GM21526 (cell line): ENCODE measurements around the gene GNAS.
"Not testable (repeated sequence)": the region's sequence is repeated elsewhere in the genome, so short reads cannot be mapped to it uniquely, and the experiment has no call there.

Experiments used
- ATAC-seq: cut with Tn5 transposase; IDR thresholded peaks from one replicate; pipeline ENCODE4 v1.9.1; 2021; ENCODE audit warnings: moderate library complexity; ENCODE audit not compliant: unreplicated experiment, low FRiP score

The GNAS gene

GRCh38 chr20:58913079-58913478, 60.6 kb downstream of the GNAS start:
- ATAC-seq, result no peak

DNA sequence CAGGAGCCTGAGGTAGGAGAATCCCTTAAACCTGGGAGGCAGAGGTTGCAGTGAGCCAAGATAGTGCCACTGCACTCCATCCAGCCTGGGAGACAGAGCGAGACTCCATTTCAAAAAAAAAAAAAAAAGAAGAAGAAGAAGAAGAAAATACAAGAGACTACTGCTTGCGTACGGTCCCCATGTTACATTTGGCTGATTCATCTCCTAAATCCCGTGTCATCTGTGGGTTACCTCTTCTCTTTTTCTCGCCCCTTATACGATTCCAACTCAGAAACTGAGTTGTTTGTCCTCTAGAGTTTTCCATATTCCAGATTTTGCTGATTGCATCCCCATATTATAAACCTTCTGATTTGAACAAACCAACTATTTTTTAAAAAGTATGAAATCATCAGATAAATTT, 66.1 kb downstream of the GNAS start:
- ATAC-seq, result no peak

- ATAC-seq, result no peak
Measured at GRCh38 chr20:58921564-58921963, 69.0 kb downstream of the GNAS start.

DNA sequence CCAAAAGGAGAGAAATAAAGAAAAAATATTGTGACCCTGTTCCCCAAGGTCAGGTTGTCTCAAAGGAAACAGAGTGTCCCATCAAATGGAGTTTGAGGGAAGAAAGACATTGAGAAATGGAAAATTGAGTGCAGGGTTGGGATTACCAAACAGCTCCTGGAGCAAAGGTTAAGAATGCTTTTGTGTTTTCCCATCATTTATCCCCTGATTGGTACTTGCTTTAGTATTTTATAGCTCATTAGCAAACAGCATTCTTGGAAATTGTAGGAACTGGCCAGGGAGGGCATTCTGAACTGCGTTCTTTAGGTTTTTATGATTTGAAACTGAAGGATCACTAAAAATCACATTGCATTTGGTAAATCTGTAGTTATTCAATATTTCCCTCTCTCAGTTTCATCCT, 69.5 kb downstream of the GNAS start:
- no peak for ATAC-seq

DNA sequence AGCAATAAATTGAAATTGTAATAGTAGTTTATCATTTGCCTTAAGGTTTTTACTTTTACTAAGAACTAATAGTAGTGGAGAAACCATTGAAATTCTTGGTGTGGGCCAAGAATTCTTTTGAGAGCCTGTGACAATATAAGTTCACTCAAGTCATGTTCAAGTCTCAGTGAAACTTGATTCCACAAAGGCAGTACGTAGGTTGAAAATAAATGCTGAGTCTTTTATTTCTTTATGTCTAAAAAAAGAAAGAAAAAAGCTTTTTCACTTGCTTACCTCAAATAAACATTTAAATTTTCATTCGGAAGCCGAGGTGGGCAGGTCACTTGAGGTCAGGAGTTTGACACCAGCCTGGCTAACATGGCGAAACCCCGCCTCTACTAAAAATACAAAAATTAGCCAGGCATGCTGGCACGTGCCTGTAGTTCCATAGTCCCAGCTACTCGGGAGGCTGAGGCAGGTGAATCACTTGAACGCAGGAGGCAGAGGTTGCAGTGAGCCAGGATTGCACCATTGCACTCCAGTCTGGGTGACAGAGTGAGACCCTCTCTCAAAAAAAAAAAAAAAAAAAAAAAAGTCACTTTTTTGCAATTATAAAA, 70.7 kb downstream of the GNAS start:
- ATAC-seq, result no peak

GRCh38 chr20:58926802-58927489, 74.4 kb downstream of the GNAS start:
- no peak for ATAC-seq

GRCh38 chr20:58927490-58928061, 75.1 kb downstream of the GNAS start:
- ATAC-seq, result no peak

DNA sequence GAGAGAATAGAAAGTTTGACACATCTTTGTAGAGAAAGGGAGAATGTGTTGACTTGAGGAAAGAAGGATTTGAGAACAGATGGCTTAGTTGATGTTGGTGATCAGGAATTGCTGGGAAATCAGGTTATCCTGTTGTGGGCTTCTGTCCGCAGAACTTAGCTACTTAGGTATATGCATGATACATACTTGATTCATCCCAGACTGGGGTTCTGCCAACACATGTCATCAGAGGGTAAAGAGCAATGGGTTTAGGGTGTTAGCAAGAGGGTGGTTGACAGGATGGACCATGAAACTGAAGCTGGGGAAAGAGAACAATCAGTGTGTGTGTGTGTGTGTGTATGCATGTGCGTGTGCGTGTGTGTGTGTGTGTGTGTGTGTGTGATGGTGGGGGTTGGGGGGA, 78.0 kb downstream of the GNAS start:
- no peak for ATAC-seq

DNA sequence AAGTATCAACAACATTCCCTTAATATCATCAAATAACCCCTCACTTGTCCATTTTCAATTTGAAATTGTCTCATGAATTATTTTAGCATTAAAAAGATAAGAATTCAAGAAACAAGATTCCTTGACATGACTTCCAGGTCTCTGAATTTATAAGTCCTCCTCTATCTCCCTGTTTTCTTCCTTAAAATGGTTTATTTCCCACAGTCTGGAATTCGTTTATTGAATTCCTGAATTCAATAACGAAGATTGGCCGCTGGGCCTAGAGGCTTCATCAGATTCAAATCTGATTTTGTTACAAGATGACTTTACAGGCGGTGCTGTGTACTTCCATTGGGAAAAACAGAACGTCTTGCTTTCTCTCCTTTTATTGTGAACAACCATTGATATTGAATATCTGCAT, 79.7 kb downstream of the GNAS start:
- no peak for ATAC-seq

- no peak for ATAC-seq
Measured at GRCh38 chr20:58938078-58938477, 85.6 kb downstream of the GNAS start.

GRCh38 chr20:58938541-58938940, 86.0 kb downstream of the GNAS start:
- ATAC-seq, result no peak

DNA sequence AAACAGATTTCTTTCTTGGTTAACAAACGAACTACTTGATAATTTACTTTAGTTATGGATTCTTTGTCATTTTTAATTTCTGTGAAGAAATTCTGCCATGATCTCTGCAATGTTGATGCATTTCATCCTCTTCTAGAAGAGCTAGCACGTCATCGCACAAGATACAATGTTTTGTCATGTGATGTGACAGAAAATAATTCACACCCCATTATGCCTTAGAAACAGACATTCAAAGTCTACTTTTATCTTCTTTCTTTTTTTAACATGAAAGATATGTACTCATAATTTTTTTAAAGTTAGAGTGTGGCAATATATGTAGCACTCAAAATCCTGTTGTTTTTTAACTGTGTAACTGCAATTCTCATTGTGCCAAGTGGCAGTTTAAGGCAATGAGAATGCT, 89.0 kb downstream of the GNAS start:
- no peak for ATAC-seq

- ATAC-seq, result no peak
Measured at GRCh38 chr20:58942549-58942948, 90.0 kb downstream of the GNAS start.

GRCh38 chr20:58944610-58945009, 92.1 kb downstream of the GNAS start:
- no peak for ATAC-seq

DNA sequence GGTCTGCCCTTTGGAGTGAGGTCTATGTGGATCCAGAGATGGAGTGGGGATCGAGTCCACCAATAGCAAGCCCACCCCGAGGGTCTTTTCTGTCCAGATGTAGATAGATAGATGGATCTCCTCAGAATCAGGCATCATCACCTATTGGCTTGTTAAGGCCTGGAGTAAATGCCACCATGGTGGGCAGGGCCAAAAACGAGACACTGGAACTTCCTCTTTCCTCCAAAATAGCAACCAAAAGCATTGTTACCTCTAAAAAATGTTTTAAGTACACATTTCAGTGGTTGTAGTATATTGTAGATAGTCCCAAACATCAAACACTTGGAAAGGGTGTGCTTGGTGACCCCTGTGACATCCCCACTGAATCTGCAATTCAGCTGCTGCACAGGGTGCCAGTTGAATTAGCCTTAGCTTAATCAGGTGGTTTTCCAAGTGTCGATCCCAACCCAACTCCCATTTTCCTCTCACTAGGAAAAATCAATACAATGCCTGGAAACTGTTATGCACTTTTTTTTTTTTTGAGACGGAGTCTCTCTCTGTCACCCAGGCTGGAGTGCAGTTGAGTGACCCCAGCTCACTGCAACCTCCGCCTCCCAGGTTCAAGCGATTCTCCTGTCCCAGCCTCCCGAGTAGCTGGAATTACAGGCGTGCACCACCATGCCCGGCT, 93.6 kb downstream of the GNAS start:
- no peak for ATAC-seq

GRCh38 chr20:58947797-58948388, 95.4 kb downstream of the GNAS start:
- not testable (repeated sequence) for ATAC-seq

DNA sequence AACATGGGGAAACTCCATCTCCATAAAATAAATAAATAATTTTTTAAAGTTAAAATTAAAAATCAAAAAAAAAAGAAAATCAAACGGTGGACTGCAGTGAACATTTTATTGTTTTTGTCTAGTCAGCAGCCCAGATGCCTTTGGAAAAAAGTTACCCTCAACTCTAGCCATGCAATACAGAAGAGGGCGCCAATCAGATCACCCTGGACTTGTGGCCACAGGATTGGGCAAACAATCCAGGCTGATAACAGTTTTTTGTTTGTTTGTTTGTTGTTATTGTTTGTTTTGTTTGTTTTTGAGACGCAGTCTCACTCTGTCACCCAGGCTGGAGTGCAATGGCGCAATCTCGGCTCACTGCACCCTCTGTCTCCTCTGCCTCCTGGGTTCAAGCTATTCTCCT, 98.1 kb downstream of the GNAS start:
- ATAC-seq, result no peak

DNA sequence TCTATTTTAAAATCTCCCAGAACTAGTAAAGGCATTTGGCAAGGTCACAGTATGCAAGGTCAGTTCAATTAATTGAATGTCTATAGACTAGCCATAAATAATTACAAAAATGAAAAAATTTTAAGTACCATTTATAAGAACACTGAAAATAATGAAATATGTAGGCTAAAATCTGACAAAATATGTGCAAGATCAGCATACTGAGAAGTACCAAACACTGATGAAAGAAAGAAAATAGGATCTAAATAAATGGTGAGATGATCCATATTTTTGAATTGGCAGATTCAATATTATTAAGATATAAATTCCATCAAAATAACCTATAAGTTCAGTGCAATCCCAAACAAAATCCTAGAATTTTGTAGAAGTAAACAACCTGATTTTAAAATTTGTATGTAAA, 100.5 kb downstream of the GNAS start:
- ATAC-seq, result no peak

DNA sequence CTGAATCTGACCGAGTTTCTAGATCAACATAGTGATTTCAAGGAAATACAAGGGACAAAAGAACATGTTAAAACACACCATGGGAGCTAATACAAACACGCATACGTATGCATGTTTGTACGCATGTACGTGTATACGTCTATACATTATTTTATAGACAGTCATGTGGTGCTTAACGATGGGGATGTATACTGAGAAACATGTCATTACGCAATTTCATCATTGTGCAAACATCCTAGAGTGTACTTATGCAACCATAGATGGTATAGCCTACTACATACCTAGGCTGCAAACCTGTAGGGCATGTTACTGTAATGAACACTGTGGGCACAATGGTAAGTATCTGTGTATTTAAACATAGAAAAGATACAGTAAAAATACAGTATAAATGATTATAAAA, 103.6 kb downstream of the GNAS start:
- ATAC-seq, result no peak

DNA sequence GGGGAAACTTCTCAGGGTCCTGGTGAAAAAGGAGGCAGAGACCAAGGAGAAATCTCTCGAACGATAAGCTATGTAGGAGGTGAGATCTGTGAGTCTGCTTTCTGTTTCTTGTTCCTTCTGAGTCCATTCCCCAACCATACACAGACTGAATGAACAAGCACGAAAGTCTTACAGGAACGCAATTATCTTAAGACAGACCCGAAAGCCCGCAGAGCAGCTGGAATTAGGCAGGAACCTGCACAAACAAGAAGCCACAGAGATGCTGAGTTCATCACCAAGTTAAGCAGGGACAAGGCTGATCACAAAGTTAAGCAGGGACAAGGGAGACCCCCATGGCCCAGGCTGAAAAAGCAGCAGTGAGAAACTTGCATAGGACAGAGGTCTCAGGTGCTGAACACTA, 107.1 kb downstream of the GNAS start:
- no peak for ATAC-seq
